H1 (cell line): ENCODE results near the gene GNB3. TPM values are rescaled to one million over a fixed set of nuclear protein-coding genes. Genes with fewer than 3 reads are reported as not detected.

Experiments
- CTCF ChIA-PET: fragments of 300-600 bp; sonication (Branson Sonifier 250); formaldehyde crosslinking; loops from one replicate; lab custom pipeline; 2021; ENCODE audit not compliant: partially characterized antibody; lab: Charles Lee
- POLR2A ChIA-PET: fragments of 300-600 bp; sonication (Branson Sonifier 250); formaldehyde crosslinking; loops from one replicate; lab custom pipeline; 2021; ENCODE audit warnings: inconsistent platforms; ENCODE audit not compliant: partially characterized antibody; lab: Charles Lee
- DNase-seq, 2 experiments: peaks; one replicate each; pipeline versions ENCODE4 v3.0.0 to v3.0.0-alpha.2; 2010 to 2022; ENCODE audit warnings: low spot score in 2 of 2, low read depth in 1 of 2, mixed read lengths in 1 of 2
- FAIRE-seq: peaks from 2 replicates; lab custom pipeline; 2011; peaks lifted over from hg19 to GRCh38; lab: Jason Lieb, UNC
- H2AFZ ChIP-seq: 2 replicates; pipeline ENCODE4 v1.8.1; 2012; ENCODE audit warnings: low read length, inconsistent platforms
- H2AK5ac ChIP-seq: 2 replicates; pipeline ENCODE4 v1.6.1; 2013; ENCODE audit warnings: low read depth, low read length
- H2BK120ac ChIP-seq: replicated peaks from 2 replicates; pipeline ENCODE3; 2013; ENCODE audit warnings: low read depth, low read length, inconsistent platforms
- H2BK12ac ChIP-seq: 2 replicates; pipeline ENCODE4 v1.6.1; 2013; ENCODE audit warnings: low read depth, low read length
- H2BK15ac ChIP-seq: 2 replicates; pipeline ENCODE4 v1.6.1; 2013; ENCODE audit warnings: low read length
- H2BK20ac ChIP-seq: 2 replicates; pipeline ENCODE4 v1.6.1; 2013; ENCODE audit warnings: low read length
- H2BK5ac ChIP-seq: 2 replicates; pipeline ENCODE4 v1.6.1; 2013; ENCODE audit warnings: low read depth, low read length
- H3K14ac ChIP-seq: 2 replicates; pipeline ENCODE4 v1.6.1; 2013; ENCODE audit warnings: inconsistent platforms; ENCODE audit not compliant: insufficient read length
- H3K18ac ChIP-seq: 2 replicates; pipeline ENCODE4 v1.6.1; 2013; ENCODE audit warnings: low read length; ENCODE audit errors: extremely low read depth
- H3K23ac ChIP-seq: 2 replicates; pipeline ENCODE4 v1.6.1; 2013; ENCODE audit warnings: inconsistent platforms; ENCODE audit not compliant: insufficient read length
- H3K23me2 ChIP-seq: 2 replicates; pipeline ENCODE4 v1.6.1; 2013; ENCODE audit warnings: low read depth, low read length
- H3K27ac ChIP-seq: 2 replicates; pipeline ENCODE4 v1.6.1; 2011; ENCODE audit warnings: low read depth, low read length, inconsistent platforms
- H3K27me3 ChIP-seq, 4 experiments: replicated peaks in 1 of 4; 1 replicate in 1 of 4; 2 replicates in 3 of 4; pipeline versions ENCODE4 v1.6.1 to v1.8.1; 2011 to 2013; ENCODE audit warnings: low read length in 3 of 4, mild to moderate bottlenecking in 3 of 4, inconsistent platforms in 2 of 4, mixed read lengths in 2 of 4, moderate library complexity in 1 of 4; ENCODE audit not compliant: control insufficient read depth in 3 of 4, insufficient read depth in 3 of 4; ENCODE audit errors: extremely low read depth in 1 of 4
- H3K36me3 ChIP-seq, 4 experiments: 2 replicates each; pipeline versions ENCODE4 v1.6.1 to v1.8.1; 2011 to 2013; ENCODE audit warnings: mild to moderate bottlenecking in 4 of 4, low read length in 3 of 4, moderate library complexity in 2 of 4, control low read depth in 1 of 4, inconsistent platforms in 1 of 4; ENCODE audit not compliant: insufficient read depth in 4 of 4, control insufficient read depth in 2 of 4
- H3K4ac ChIP-seq: replicated peaks from 2 replicates; pipeline ENCODE3; 2013; ENCODE audit warnings: low read length, low read depth, mixed read lengths, inconsistent platforms; ENCODE audit not compliant: insufficient read length
- H3K4me1 ChIP-seq, 4 experiments: replicated peaks in 1 of 4; 1 replicate in 1 of 4; 2 replicates in 3 of 4; pipeline versions ENCODE4 v1.6.1 to v1.8.1; 2011 to 2013; ENCODE audit warnings: low read length in 3 of 4, inconsistent platforms in 2 of 4, mixed read lengths in 1 of 4; ENCODE audit not compliant: insufficient read depth in 4 of 4, control insufficient read depth in 3 of 4
- H3K4me2 ChIP-seq, 2 experiments: 2 replicates each; pipeline versions ENCODE4 v1.6.1 to v1.8.1; 2011 to 2013; ENCODE audit warnings: low read depth in 2 of 2, low read length in 2 of 2, control low read depth in 1 of 2, inconsistent platforms in 1 of 2, mild to moderate bottlenecking in 1 of 2; ENCODE audit not compliant: insufficient read depth in 1 of 2
- H3K4me3 ChIP-seq, 4 experiments: fragments of 200-600, 300-600 bp in 1 of 4; sonication (generic), shearing (Covaris generic), sonication (Bioruptor Twin) in 1 of 4; 2 replicates each; pipeline versions ENCODE4 v1.5.1 to v1.8.1; 2011 to 2016; ENCODE audit warnings: low read length in 4 of 4, low read depth in 3 of 4, control low read depth in 2 of 4, inconsistent platforms in 2 of 4, mild to moderate bottlenecking in 2 of 4, mixed read lengths in 1 of 4, moderate library complexity in 1 of 4; ENCODE audit not compliant: insufficient read depth in 2 of 4; ENCODE audit errors: extremely low read depth in 1 of 4
- H3K56ac ChIP-seq: replicated peaks from 2 replicates; pipeline ENCODE3; 2013; ENCODE audit warnings: low read depth, mild to moderate bottlenecking, mixed read lengths, low read length, inconsistent platforms; ENCODE audit not compliant: insufficient read length
- H3K79me1 ChIP-seq: 2 replicates; pipeline ENCODE4 v1.6.1; 2013; ENCODE audit warnings: low read depth, low read length, control low read depth
- H3K79me2 ChIP-seq, 2 experiments: 2 replicates each; pipeline versions ENCODE4 v1.6.1 to v1.8.1; 2012 to 2013; ENCODE audit warnings: low read length in 2 of 2, mild to moderate bottlenecking in 2 of 2, inconsistent platforms in 1 of 2; ENCODE audit not compliant: insufficient read depth in 2 of 2, control insufficient read depth in 1 of 2
- H3K9ac ChIP-seq, 4 experiments: replicated peaks in 1 of 4; 1 replicate in 1 of 4; 2 replicates in 3 of 4; pipeline versions ENCODE4 v1.6.1 to v1.8.1; 2011 to 2013; ENCODE audit warnings: low read depth in 3 of 4, low read length in 3 of 4, control low read depth in 2 of 4, mild to moderate bottlenecking in 2 of 4, moderate library complexity in 2 of 4, inconsistent platforms in 1 of 4; ENCODE audit errors: extremely low read depth in 1 of 4
- H3K9me3 ChIP-seq, 2 experiments: 2 replicates each; pipeline versions ENCODE4 v1.6.1 to v1.8.1; 2012 to 2013; ENCODE audit warnings: mild to moderate bottlenecking in 2 of 2, moderate library complexity in 2 of 2, control low read depth in 1 of 2, inconsistent platforms in 1 of 2, low read depth in 1 of 2, low read length in 1 of 2, mixed read lengths in 1 of 2; ENCODE audit not compliant: insufficient read depth in 2 of 2
- H4K20me1 ChIP-seq, 2 experiments: replicated peaks in 1 of 2; 2 replicates each; pipeline versions ENCODE3 to v1.8.1; 2011 to 2013; ENCODE audit warnings: inconsistent platforms in 2 of 2, low read length in 2 of 2, mild to moderate bottlenecking in 1 of 2; ENCODE audit not compliant: insufficient read depth in 2 of 2, control insufficient read depth in 1 of 2
- H4K5ac ChIP-seq: 2 replicates; pipeline ENCODE4 v1.6.1; 2013; ENCODE audit warnings: low read length, low read depth, mixed read lengths, inconsistent platforms; ENCODE audit not compliant: insufficient read length
- H4K8ac ChIP-seq: 2 replicates; pipeline ENCODE4 v1.8.0; 2013; ENCODE audit warnings: mild to moderate bottlenecking, moderate library complexity, low read length, inconsistent platforms; ENCODE audit not compliant: insufficient read depth; ENCODE audit errors: extremely low read depth
- H4K91ac ChIP-seq: replicated peaks from 2 replicates; pipeline ENCODE3; 2013; ENCODE audit warnings: low read length, mixed read lengths, inconsistent platforms; ENCODE audit not compliant: insufficient read length
- ATF2 ChIP-seq: IDR thresholded peaks from 2 replicates; pipeline ENCODE4 v1.6.1; 2012; ENCODE audit warnings: low read length, inconsistent platforms
- BACH1 ChIP-seq: IDR thresholded peaks from 2 replicates; pipeline ENCODE4 v1.6.1; 2012; ENCODE audit warnings: low read length, improper control_type of control experiment
- CHD1 ChIP-seq: IDR thresholded peaks from 2 replicates; pipeline ENCODE4 v1.6.1; 2012; ENCODE audit warnings: low read depth, low read length, improper control_type of control experiment
- CREB1 ChIP-seq: IDR thresholded peaks from 2 replicates; pipeline ENCODE4 v1.6.1; 2012; ENCODE audit warnings: inconsistent platforms
- POU5F1 ChIP-seq: IDR thresholded peaks from 2 replicates; pipeline ENCODE4 v1.6.1; 2011; ENCODE audit warnings: low read depth, mild to moderate bottlenecking, low read length, moderate library complexity
- RBBP5 ChIP-seq: IDR thresholded peaks from 2 replicates; pipeline ENCODE4 v1.7.1; 2012; ENCODE audit warnings: low read depth, mild to moderate bottlenecking, inconsistent platforms, low read length, moderate library complexity, borderline replicate concordance
- SIX5 ChIP-seq: IDR thresholded peaks from 2 replicates; pipeline ENCODE4 v1.6.1; 2011; ENCODE audit warnings: mild to moderate bottlenecking, low read depth, low read length
- SP4 ChIP-seq: IDR thresholded peaks from 2 replicates; pipeline ENCODE4 v1.6.1; 2012; ENCODE audit warnings: low read length, inconsistent platforms
- WGBS, 2 experiments: shearing (Covaris generic) in 1 of 2; methylation state at CpG; one replicate each; pipeline versions ENCODE4 v1.1.6 to v1.1.7; 2013 to 2015; ENCODE audit warnings: low lambda C conversion rate in 2 of 2, mixed read lengths in 2 of 2, inconsistent platforms in 1 of 2, low coverage in 1 of 2, missing lambda C conversion rate in 1 of 2; ENCODE audit not compliant: insufficient replicate concordance in 2 of 2, insufficient coverage in 1 of 2, insufficient read length in 1 of 2; ENCODE audit errors: extremely low coverage in 1 of 2, missing lambda C conversion rate in 1 of 2; 5-methylcytosine and 5-hydroxymethylcytosine counted together
- polyA plus RNA-seq, 7 experiments: library from polyadenylated mRNA; depleted of rRNA in 3 of 7; stranded (reverse) in 5 of 7; unstranded in 2 of 7; fragments of >200 nt in 5 of 7; fragments of 200-250 nt in 2 of 7; gene quantifications; 1 replicate in 5 of 7; 2 replicates in 1 of 7; 4 replicates in 1 of 7; pipeline versions ENCODE4 v1.2.1 to v1.2.3, GENCODE V29; 2011 to 2013; ENCODE audit warnings: missing spikeins in 2 of 7, mixed read lengths in 2 of 7
- total RNA-seq: library from RNA; stranded (reverse); fragmentation: NEBNext Ultra II Directional; extraction: Animal tissue kit (Norgen Biotek cat#: 25700); gene quantifications from 2 replicates; pipeline ENCODE4 v1.2.1, GENCODE V29; 2021
- TF ChIP-seq, protein P1 (sequence below): IDR thresholded peaks from 2 replicates; pipeline ENCODE4 v1.6.1; 2012; ENCODE audit warnings: inconsistent platforms

GNB3 gene
- total and polyA plus RNA-seq, 2 of the 8 experiments (the other 6 are each of a cell fraction or from before 2014, with no cell fraction given), result 9.9 TPM

DNA sequence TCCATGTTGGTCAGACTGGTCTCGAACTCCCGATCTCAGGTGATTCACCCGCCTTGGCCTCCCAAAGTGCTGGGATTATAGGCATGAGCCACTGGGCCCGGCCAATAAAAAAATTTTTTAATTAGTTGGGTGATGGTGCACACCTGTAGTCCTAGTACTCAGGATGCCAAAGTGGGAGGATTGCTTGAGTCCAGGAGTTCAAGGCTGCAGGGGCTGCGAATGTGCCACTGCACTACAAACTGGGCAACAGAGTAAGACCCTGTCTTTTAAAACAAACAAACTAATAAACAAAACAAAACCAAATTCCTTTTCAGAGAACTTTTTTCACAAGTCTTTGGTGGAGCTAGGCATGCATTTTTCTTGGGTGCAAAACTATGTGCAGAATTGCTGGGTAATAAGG is 42.5 kb downstream of the GNB3 start:
- Histone ChIP-seq H3K36me3 (peaks cover 0 to 20% (median 1%) of the 10 kb centered on the region in 4 experiments; a peak in 4 of 8 replicates), H3K4me1 (peaks cover 2 to 8% (median 5%) of the 10 kb centered on the region in 4 experiments; a peak in 5 of 7 replicates), H2AK5ac (no peak overlapping the region), H3K4ac (no peak overlapping the region), H2BK12ac (no peak overlapping the region), H4K8ac (no peak overlapping the region), H2BK120ac (no peak overlapping the region), H3K14ac (no peak overlapping the region), H3K27me3 (no peaks in the 10 kb centered on the region), H3K23me2 (no peaks in the 10 kb centered on the region), H4K91ac (no peak overlapping the region), H3K18ac (no peak overlapping the region), H2BK5ac (no peak overlapping the region), H4K20me1 (no peaks in the 10 kb centered on the region), H3K4me3 (no peak overlapping the region), H3K9me3 (no peaks in the 10 kb centered on the region), H3K56ac (no peak overlapping the region), H3K4me2 (no peak overlapping the region), H2BK15ac (no peak overlapping the region), H3K23ac (no peak overlapping the region), H4K5ac (no peak overlapping the region), H3K79me1 (no peaks in the 10 kb centered on the region), H3K9ac (no peak overlapping the region), H2AFZ (no peak overlapping the region), H2BK20ac (no peak overlapping the region), H3K27ac (no peak overlapping the region), H3K79me2 (no peaks in the 10 kb centered on the region)
- ChIA-PET POLR2A (interaction anchor here (1.2 to 5.7 kb wide), 6 partner anchors 10 to 60 kb away, joined by 4 to 50 read pairs (median 9); partner anchors contain the start of genes C12orf57, RNU7-1 and SPSB2), CTCF (interaction anchor here (1.7 to 3.1 kb wide), 5 partner anchors 9 to 42 kb away, joined by 4 to 18 read pairs (median 9); partner anchors contain the start of gene SPSB2)
- no peak for TF ChIP-seq BACH1
- TF ChIP-seq CHD1, result no peak
- no peak for TF ChIP-seq SP4
- TF ChIP-seq, protein P1, sequence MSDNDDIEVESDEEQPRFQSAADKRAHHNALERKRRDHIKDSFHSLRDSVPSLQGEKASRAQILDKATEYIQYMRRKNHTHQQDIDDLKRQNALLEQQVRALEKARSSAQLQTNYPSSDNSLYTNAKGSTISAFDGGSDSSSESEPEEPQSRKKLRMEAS, result no peak
- TF ChIP-seq POU5F1, result no peak
- TF ChIP-seq RBBP5, result no peak
- TF ChIP-seq SIX5, result no peak
- TF ChIP-seq CREB1, result no peak
- no peak for TF ChIP-seq ATF2
- 94% methylated on average over 5 of the region's 5 CpGs; no CpG with 5 or more reads in 1 of the 2 experiments for WGBS, 2 experiments
- DNase-seq (no peak), FAIRE-seq (no peak)
